ENCODE data around the gene TMA7.

DNA sequence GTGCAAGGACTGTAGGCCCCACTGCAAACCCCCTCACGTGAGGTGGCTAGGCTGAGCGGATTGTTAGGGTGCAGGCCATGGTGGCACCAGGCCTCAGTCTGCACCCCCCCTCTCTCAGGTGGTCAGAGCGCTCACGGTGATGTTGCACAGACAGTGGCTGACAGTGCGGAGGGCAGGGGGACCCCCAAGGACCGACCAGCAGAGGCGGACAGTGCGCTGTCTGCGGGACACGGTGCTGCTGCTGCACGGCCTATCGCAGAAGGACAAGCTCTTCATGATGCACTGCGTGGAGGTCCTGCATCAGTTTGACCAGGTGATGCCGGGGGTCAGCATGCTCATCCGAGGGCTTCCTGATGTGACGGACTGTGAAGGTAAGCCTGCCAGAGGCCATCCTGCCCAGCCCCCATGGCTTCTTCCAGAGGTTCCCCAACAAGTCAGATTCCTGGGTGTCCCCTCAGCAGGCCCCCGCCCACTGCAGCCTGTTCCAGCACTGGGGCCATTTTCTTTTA is 24.7 kb downstream of the TMA7 start:
- TF ChIP-seq CTCF (IDR thresholded peaks at IDR 0.05): no peak
- no peak for TF ChIP-seq POLR2A (IDR thresholded peaks at IDR 0.05)
- no peak for TF ChIP-seq POLR2AphosphoS5 (IDR thresholded peaks at IDR 0.05)

Measured in sigmoid colon (tissue), 4 donors.